NCI-H2227 (cell line): ENCODE measurements around the gene PRUNE2.
A peak's percentile ranks its signal among the peaks of the same experiment; 100 is the strongest.
"Not testable (repeated sequence)": the region's sequence is repeated elsewhere in the genome, so short reads cannot be mapped to it uniquely, and the experiment has no call there.

ENCODE experiments used
- DNase-seq: peaks from one replicate; lab custom pipeline; 2025; ENCODE audit not compliant: unreplicated experiment; lab: John Stamatoyannopoulos, UW

Gene PRUNE2

GRCh38 chr9:76873056-76873792, 32.7 kb downstream of the PRUNE2 start:
- DNase-seq, result peak; percentile 61

- no peak for DNase-seq
These were observed 37.0 kb downstream of the PRUNE2 start for GRCh38 chr9:76868897-76869296.

GRCh38 chr9:76866689-76867088, 39.2 kb downstream of the PRUNE2 start:
- DNase-seq, result no peak

GRCh38 chr9:76863832-76864231, 42.1 kb downstream of the PRUNE2 start:
- no peak for DNase-seq

GRCh38 chr9:76859860-76860259, 46.1 kb downstream of the PRUNE2 start:
- DNase-seq, result no peak

GRCh38 chr9:76858248-76858647, 47.7 kb downstream of the PRUNE2 start:
- DNase-seq, result not testable (repeated sequence)

- no peak for DNase-seq
These were observed 49.9 kb downstream of the PRUNE2 start for GRCh38 chr9:76856016-76856415.

- DNase-seq, result no peak
These were observed 50.9 kb downstream of the PRUNE2 start for GRCh38 chr9:76855015-76855414.

GRCh38 chr9:76852026-76852425, 53.9 kb downstream of the PRUNE2 start:
- no peak for DNase-seq

GRCh38 chr9:76846297-76846696, 59.6 kb downstream of the PRUNE2 start:
- no peak for DNase-seq

- no peak for DNase-seq
These were observed 60.7 kb downstream of the PRUNE2 start for GRCh38 chr9:76845254-76845653.

GRCh38 chr9:76835571-76836283, 70.2 kb downstream of the PRUNE2 start:
- DNase-seq, result no peak

GRCh38 chr9:76828447-76828846, 77.5 kb downstream of the PRUNE2 start:
- DNase-seq, result no peak

GRCh38 chr9:76827296-76828080, 78.4 kb downstream of the PRUNE2 start:
- no peak for DNase-seq

GRCh38 chr9:76820431-76820830, 85.5 kb downstream of the PRUNE2 start:
- DNase-seq, result no peak

GRCh38 chr9:76818271-76818670, 87.6 kb downstream of the PRUNE2 start:
- no peak for DNase-seq

GRCh38 chr9:76817489-76817888, 88.4 kb downstream of the PRUNE2 start:
- DNase-seq, result no peak

GRCh38 chr9:76812591-76812990, 93.3 kb downstream of the PRUNE2 start:
- peak; percentile 58 for DNase-seq

- peak; percentile 61 for DNase-seq
These were observed 95.4 kb downstream of the PRUNE2 start for GRCh38 chr9:76810377-76810957.

- no peak for DNase-seq
These were observed 97.3 kb downstream of the PRUNE2 start for GRCh38 chr9:76808636-76809035.

- no peak for DNase-seq
These were observed 102.2 kb downstream of the PRUNE2 start for GRCh38 chr9:76803762-76804161.
